GM21526 (cell line): ENCODE data around the gene KCNE5.
"Not testable (repeated sequence)": the region's sequence is repeated elsewhere in the genome, so short reads cannot be mapped to it uniquely, and the experiment has no call there.

ENCODE experiments used
- ATAC-seq: cut with Tn5 transposase; IDR thresholded peaks from one replicate; pipeline ENCODE4 v1.9.1; 2021; ENCODE audit warnings: moderate library complexity; ENCODE audit not compliant: unreplicated experiment, low FRiP score

The KCNE5 gene

GRCh38 chrX:109619771-109620170 lies 5.2 kb downstream of the KCNE5 start:
- ATAC-seq, result no peak

- ATAC-seq, result no peak
Measured at GRCh38 chrX:109614951-109615350, 10.0 kb downstream of the KCNE5 start.

GRCh38 chrX:109601486-109601885 lies 23.5 kb downstream of the KCNE5 start:
- no peak for ATAC-seq

GRCh38 chrX:109600237-109600651 lies 24.7 kb downstream of the KCNE5 start:
- ATAC-seq, result no peak

GRCh38 chrX:109596015-109596414 lies 29.0 kb downstream of the KCNE5 start:
- no peak for ATAC-seq

- ATAC-seq, result no peak
Measured at GRCh38 chrX:109590176-109590575, 34.8 kb downstream of the KCNE5 start.

GRCh38 chrX:109585488-109585887 lies 39.5 kb downstream of the KCNE5 start:
- ATAC-seq, result no peak

- no peak for ATAC-seq
Measured at GRCh38 chrX:109578916-109579315, 46.1 kb downstream of the KCNE5 start.

GRCh38 chrX:109577055-109577454 lies 47.9 kb downstream of the KCNE5 start:
- no peak for ATAC-seq

- ATAC-seq, result not testable (repeated sequence)
Measured at GRCh38 chrX:109576083-109576482, 48.9 kb downstream of the KCNE5 start.
